HCT116 (cell line): ENCODE data around the gene EIF2B2.

Experiments used
- ATF3 ChIP-seq: IDR thresholded peaks from 2 replicates; pipeline ENCODE4 v1.6.1; 2012
- CTCF ChIP-seq, 3 experiments: fragments of 200-600 bp in 1 of 3; sonication (generic) in 1 of 3; IDR thresholded peaks in 2 of 3; conservative IDR thresholded peaks in 1 of 3; 2 replicates each; pipeline ENCODE4 v1.5.1; 2012 to 2017; ENCODE audit warnings: low read depth in 2 of 3, low read length in 2 of 3, antibody characterized with exemption in 1 of 3, borderline replicate concordance in 1 of 3, control low read depth in 1 of 3, mild to moderate bottlenecking in 1 of 3, mixed read lengths in 1 of 3, mixed run types in 1 of 3, moderate library complexity in 1 of 3; ENCODE audit not compliant: insufficient read depth in 1 of 3
- EZH2 ChIP-seq: fragments of 200-600 bp; sonication (generic); IDR thresholded peaks from 2 replicates; pipeline ENCODE4 v1.6.1; 2017; ENCODE audit warnings: antibody characterized with exemption, mixed run types
- JUND ChIP-seq: IDR thresholded peaks from 2 replicates; pipeline ENCODE4 v1.6.1; 2012
- POLR2A ChIP-seq: IDR thresholded peaks from 2 replicates; pipeline ENCODE4 v1.7.0; 2011; ENCODE audit warnings: borderline replicate concordance; ENCODE audit not compliant: insufficient read depth, insufficient read length; ENCODE audit errors: extremely low read depth
- POLR2AphosphoS5 ChIP-seq: IDR thresholded peaks from 2 replicates; pipeline ENCODE4 v1.6.1; 2011; ENCODE audit warnings: mild to moderate bottlenecking, low read depth, low read length, moderate library complexity
- RAD21 ChIP-seq: IDR thresholded peaks from 2 replicates; pipeline ENCODE4 v1.6.1; 2012; ENCODE audit warnings: low read depth, mild to moderate bottlenecking
- SIN3A ChIP-seq: IDR thresholded peaks from 2 replicates; pipeline ENCODE4 v1.6.1; 2012; ENCODE audit warnings: low read depth
- SRF ChIP-seq: IDR thresholded peaks from 2 replicates; pipeline ENCODE4 v1.6.1; 2012; ENCODE audit warnings: low read depth
- TCF7L2 ChIP-seq: IDR thresholded peaks from 2 replicates; pipeline ENCODE4 v1.7.0; 2011; ENCODE audit warnings: borderline replicate concordance, inconsistent platforms; ENCODE audit not compliant: insufficient read depth, insufficient read length; ENCODE audit errors: extremely low read depth
- ZBTB33 ChIP-seq: IDR thresholded peaks from 2 replicates; pipeline ENCODE4 v1.6.1; 2011; ENCODE audit warnings: mild to moderate bottlenecking, low read length, moderate library complexity; ENCODE audit not compliant: insufficient replicate concordance; ENCODE audit errors: extremely low read depth
- ZFX ChIP-seq: fragments of 450-650 bp; IDR thresholded peaks from 2 replicates; pipeline ENCODE4 v1.6.1; 2017
- ZNF274 ChIP-seq: fragments of 200-500 bp; sonication (Bioruptor generic); IDR thresholded peaks from 2 replicates; pipeline ENCODE4 v1.6.1; 2014; ENCODE audit warnings: mild to moderate bottlenecking, low read depth, low read length, inconsistent platforms

GRCh38 chr14:75010472-75011093 is 7.9 kb downstream of the EIF2B2 start:
- no peak for TF ChIP-seq ZFX
- no peak for TF ChIP-seq EZH2
- no peak for TF ChIP-seq JUND
- no peak for TF ChIP-seq CTCF (IDR thresholded peaks at IDR 0.05 in 2 of 3, conservative IDR thresholded peaks at IDR 0.05 in 1 of 3; ENCODE audit: borderline replicate concordance in 1 of 3, insufficient read depth in 1 of 3, low read depth in 2 of 3, low read length in 2 of 3)
- TF ChIP-seq POLR2AphosphoS5, result no peak
- TF ChIP-seq SIN3A, result no peak
- no peak for TF ChIP-seq RAD21
- TF ChIP-seq SRF, result no peak
- TF ChIP-seq ATF3, result no peak
- TF ChIP-seq TCF7L2, result no peak
- no peak for TF ChIP-seq POLR2A
- no peak for TF ChIP-seq ZNF274
- no peak for TF ChIP-seq ZBTB33
